SU-DHL-6 (cell line): ENCODE results near the gene EXOC6B.

Experiments
- H2AFZ ChIP-seq: fragments of 200-600 bp; sonication (generic); 2 replicates; pipeline ENCODE4 v1.6.1; 2014; ENCODE audit warnings: low read depth, mild to moderate bottlenecking, moderate library complexity, mixed read lengths, antibody characterized with exemption, low read length; ENCODE audit not compliant: severe bottlenecking
- H3F3A ChIP-seq: fragments of 200-600 bp; shearing (Covaris generic); 2 replicates; pipeline ENCODE4 v1.6.0; 2016; ENCODE audit warnings: antibody characterized with exemption, mild to moderate bottlenecking; ENCODE audit not compliant: insufficient read depth
- H3K27ac ChIP-seq: fragments of 200-600 bp; sonication (generic); 2 replicates; pipeline ENCODE4 v1.5.1; 2016; ENCODE audit warnings: low read depth, mild to moderate bottlenecking, low read length, moderate library complexity, mixed read lengths
- H3K27me3 ChIP-seq: fragments of 200-600 bp; sonication (generic), shearing (Covaris generic); 2 replicates; pipeline ENCODE4 v1.6.0; 2014; ENCODE audit warnings: mild to moderate bottlenecking, low read length
- H3K36me3 ChIP-seq: fragments of 200-600 bp; sonication (generic); 2 replicates; pipeline ENCODE4 v1.6.1; 2014; ENCODE audit warnings: mild to moderate bottlenecking, low read length, mixed read lengths
- H3K4me2 ChIP-seq: fragments of 300-600, 200-600 bp; shearing (Covaris generic), sonication (generic); 2 replicates; pipeline ENCODE4 v1.6.0; 2014; ENCODE audit warnings: low read length, low read depth, mild to moderate bottlenecking; ENCODE audit not compliant: poor library complexity, severe bottlenecking
- H3K4me3 ChIP-seq: fragments of 200-600 bp; sonication (generic); 2 replicates; pipeline ENCODE4 v1.5.1; 2014; ENCODE audit warnings: antibody characterized with exemption, low read length, mild to moderate bottlenecking, mixed read lengths; ENCODE audit not compliant: insufficient read depth, poor library complexity, severe bottlenecking
- H3K79me2 ChIP-seq: fragments of 200-600 bp; sonication (generic); 2 replicates; pipeline ENCODE4 v1.6.1; 2014; ENCODE audit warnings: mild to moderate bottlenecking, low read length, moderate library complexity; ENCODE audit not compliant: insufficient read depth
- H3K9ac ChIP-seq: fragments of 200-600 bp; sonication (generic); 2 replicates; pipeline ENCODE4 v1.7.0; 2014; ENCODE audit warnings: mild to moderate bottlenecking, low read length
- H3K9me2 ChIP-seq: fragments of 200-600 bp; sonication (generic); replicated peaks from 2 replicates; pipeline ENCODE4 v1.6.1; 2014; ENCODE audit warnings: low read length; ENCODE audit not compliant: insufficient read depth
- H3K9me3 ChIP-seq: fragments of 200-600 bp; sonication (generic); 2 replicates; pipeline ENCODE4 v1.6.1; 2014; ENCODE audit warnings: low read length, mixed read lengths; ENCODE audit not compliant: insufficient read depth
- H4K20me1 ChIP-seq: fragments of 200-600 bp; sonication (generic); 2 replicates; pipeline ENCODE4 v1.6.1; 2014; ENCODE audit warnings: low read depth, mild to moderate bottlenecking, antibody characterized with exemption, low read length, moderate library complexity, mixed read lengths
- EZH2phosphoT487 ChIP-seq: fragments of 200-600 bp; sonication (generic), shearing (Covaris generic); conservative IDR thresholded peaks from 2 replicates; pipeline ENCODE4 v1.6.1; 2018; ENCODE audit warnings: mild to moderate bottlenecking, antibody characterized with exemption, low read length, moderate library complexity, mixed read lengths
- TF ChIP-seq, protein P1 (sequence below): fragments of 200-600 bp; sonication (generic); IDR thresholded peaks from one replicate; pipeline ENCODE4 v1.5.1; 2017; ENCODE audit warnings: antibody characterized with exemption, mild to moderate bottlenecking, low read length, moderate library complexity; ENCODE audit not compliant: insufficient read depth, poor library complexity, severe bottlenecking

Gene EXOC6B

GRCh38 chr2:72718876-72719275, 107.0 kb downstream of the EXOC6B start:
- Histone ChIP-seq H3K79me2 (no peaks in the 10 kb centered on the region), H3F3A (no peaks in the 10 kb centered on the region), H4K20me1 (0 out of 2 replicates have a peak, but pooled peaks cover 4% of the 10 kb centered on the region), H3K9me3 (no peaks in the 10 kb centered on the region), H3K4me3 (no peak overlapping the region), H3K9ac (no peak overlapping the region), H3K36me3 (no peaks in the 10 kb centered on the region), H3K4me2 (no peak overlapping the region), H3K27me3 (no peaks in the 10 kb centered on the region), H2AFZ (no peak overlapping the region), H3K27ac (no peak overlapping the region), H3K9me2 (no peaks in the 10 kb centered on the region)
- no peak for TF ChIP-seq EZH2phosphoT487
- TF ChIP-seq, protein P1, sequence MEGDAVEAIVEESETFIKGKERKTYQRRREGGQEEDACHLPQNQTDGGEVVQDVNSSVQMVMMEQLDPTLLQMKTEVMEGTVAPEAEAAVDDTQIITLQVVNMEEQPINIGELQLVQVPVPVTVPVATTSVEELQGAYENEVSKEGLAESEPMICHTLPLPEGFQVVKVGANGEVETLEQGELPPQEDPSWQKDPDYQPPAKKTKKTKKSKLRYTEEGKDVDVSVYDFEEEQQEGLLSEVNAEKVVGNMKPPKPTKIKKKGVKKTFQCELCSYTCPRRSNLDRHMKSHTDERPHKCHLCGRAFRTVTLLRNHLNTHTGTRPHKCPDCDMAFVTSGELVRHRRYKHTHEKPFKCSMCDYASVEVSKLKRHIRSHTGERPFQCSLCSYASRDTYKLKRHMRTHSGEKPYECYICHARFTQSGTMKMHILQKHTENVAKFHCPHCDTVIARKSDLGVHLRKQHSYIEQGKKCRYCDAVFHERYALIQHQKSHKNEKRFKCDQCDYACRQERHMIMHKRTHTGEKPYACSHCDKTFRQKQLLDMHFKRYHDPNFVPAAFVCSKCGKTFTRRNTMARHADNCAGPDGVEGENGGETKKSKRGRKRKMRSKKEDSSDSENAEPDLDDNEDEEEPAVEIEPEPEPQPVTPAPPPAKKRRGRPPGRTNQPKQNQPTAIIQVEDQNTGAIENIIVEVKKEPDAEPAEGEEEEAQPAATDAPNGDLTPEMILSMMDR: no peak

GRCh38 chr2:72716601-72717000, 109.2 kb downstream of the EXOC6B start:
- H3K27ac ChIP-seq: no peak overlapping the region
- H3K4me2 ChIP-seq: no peak overlapping the region
- H3K36me3 ChIP-seq: no peaks in the 10 kb centered on the region
- no peaks in the 10 kb centered on the region for H3F3A ChIP-seq
- H4K20me1 ChIP-seq: 0 out of 2 replicates have a peak, but pooled peaks cover 4% of the 10 kb centered on the region
- H3K9me2 ChIP-seq: no peaks in the 10 kb centered on the region
- H3K9ac ChIP-seq: no peak overlapping the region
- H2AFZ ChIP-seq: no peak overlapping the region
- no peaks in the 10 kb centered on the region for H3K79me2 ChIP-seq
- H3K4me3 ChIP-seq: no peak overlapping the region
- no peaks in the 10 kb centered on the region; the same call in 1 of the 2 replicates for H3K27me3 ChIP-seq
- TF ChIP-seq, protein P1: no peak
- TF ChIP-seq EZH2phosphoT487: no peak
- no peaks in the 10 kb centered on the region for H3K9me3 ChIP-seq

- TF ChIP-seq EZH2phosphoT487: no peak
- TF ChIP-seq, protein P1: no peak
- Histone ChIP-seq H3K9ac (no peak overlapping the region), H3K9me3 (no peaks in the 10 kb centered on the region), H3K4me2 (no peak overlapping the region), H3K36me3 (no peaks in the 10 kb centered on the region), H3K27me3 (no peaks in the 10 kb centered on the region; the same call in 1 of the 2 replicates), H4K20me1 (no peaks in the 10 kb centered on the region), H3F3A (no peaks in the 10 kb centered on the region), H3K9me2 (no peaks in the 10 kb centered on the region), H2AFZ (no peak overlapping the region), H3K4me3 (no peak overlapping the region), H3K27ac (no peak overlapping the region), H3K79me2 (no peaks in the 10 kb centered on the region)
These were observed 112.0 kb downstream of the EXOC6B start for GRCh38 chr2:72713857-72714256.
